HepG2 (cell line): Measurements from ENCODE around the gene RAB6A. TPM values are rescaled to one million over a fixed set of nuclear protein-coding genes. Genes with fewer than 3 reads are reported as not detected.
A peak's percentile ranks its signal among the peaks of the same experiment; 100 is the strongest.

Experiments used
- BATF2 ChIP-seq: sonication (generic); formaldehyde crosslinking; IDR thresholded peaks from 2 replicates; pipeline ENCODE4 v1.8.0; 2022; ENCODE audit warnings: mild to moderate bottlenecking, missing genetic modification reagents, moderate library complexity
- BCL3 ChIP-seq: sonication (generic); formaldehyde crosslinking; IDR thresholded peaks from 2 replicates; pipeline ENCODE4 v1.5.1; 2020; ENCODE audit warnings: mild to moderate bottlenecking, missing genetic modification reagents, moderate library complexity
- DR1 ChIP-seq: sonication (generic); formaldehyde crosslinking; IDR thresholded peaks from 2 replicates; pipeline ENCODE4 v1.8.0; 2021; ENCODE audit warnings: mild to moderate bottlenecking, missing genetic modification reagents, inconsistent platforms
- HHEX ChIP-seq: IDR thresholded peaks from 2 replicates; pipeline ENCODE4 v1.6.1; 2016; ENCODE audit warnings: control low read depth
- HNF1B ChIP-seq: sonication (generic); formaldehyde crosslinking; IDR thresholded peaks from 2 replicates; pipeline ENCODE4 v1.5.1; 2020; ENCODE audit warnings: mild to moderate bottlenecking, moderate library complexity, missing genetic modification reagents
- KAT2B ChIP-seq: fragments of 150-350 bp; IDR thresholded peaks from 2 replicates; pipeline ENCODE4 v1.6.1; 2014; ENCODE audit warnings: low read depth, low read length, borderline replicate concordance
- RARG ChIP-seq: sonication (generic); formaldehyde crosslinking; IDR thresholded peaks from 2 replicates; pipeline ENCODE4 v1.4.0; 2020; ENCODE audit warnings: low read depth, mild to moderate bottlenecking, missing genetic modification reagents
- RELA ChIP-seq: sonication (generic); formaldehyde crosslinking; IDR thresholded peaks from 2 replicates; pipeline ENCODE4 v1.4.0; 2020; ENCODE audit warnings: missing genetic modification reagents
- REST ChIP-seq, 2 experiments: IDR thresholded peaks; 2 replicates each; pipeline ENCODE4 v1.6.1; 2011 to 2012; ENCODE audit warnings: low read length in 2 of 2, borderline replicate concordance in 1 of 2, low read depth in 1 of 2, mild to moderate bottlenecking in 1 of 2, moderate library complexity in 1 of 2
- TFE3 ChIP-seq: IDR thresholded peaks from 2 replicates; pipeline ENCODE4 v1.6.1; 2016
- ZNF557 ChIP-seq: sonication (generic); formaldehyde crosslinking; IDR thresholded peaks from 2 replicates; pipeline ENCODE4 v1.4.0; 2020; ENCODE audit warnings: missing genetic modification reagents
- ZNF775 ChIP-seq: sonication (generic); formaldehyde crosslinking; IDR thresholded peaks from 2 replicates; pipeline ENCODE4 v1.4.0; 2020; ENCODE audit warnings: missing genetic modification reagents, mild to moderate bottlenecking, moderate library complexity, borderline replicate concordance
- polyA plus RNA-seq, 8 experiments: library from polyadenylated mRNA; depleted of rRNA in 3 of 8; stranded (reverse) in 7 of 8; unstranded in 1 of 8; fragments of >200 nt; fragmentation: Illumina TruSeq in 4 of 8; extraction: Trizol in 4 of 8; gene quantifications; 2 replicates each; pipeline versions ENCODE4 v1.2.1 to v1.2.3, GENCODE V29; 2011 to 2016; ENCODE audit warnings: low read depth in 4 of 8, missing spikeins in 1 of 8, mixed read lengths in 1 of 8; ENCODE audit not compliant: insufficient read depth in 1 of 8
- total RNA-seq, 5 experiments: library from RNA; depleted of rRNA; stranded (reverse); fragments of >200 nt; fragmentation: Illumina TruSeq; extraction: Trizol; gene quantifications; 2 replicates each; pipeline ENCODE4 v1.2.3, GENCODE V29; 2016; ENCODE audit warnings: low read depth in 1 of 5
- TF ChIP-seq, protein P1 (sequence below): sonication (generic); formaldehyde crosslinking; IDR thresholded peaks from 2 replicates; pipeline ENCODE4 v1.4.0; 2020; ENCODE audit warnings: missing genetic modification reagents
- TF ChIP-seq, protein P2 (sequence below): sonication (generic); formaldehyde crosslinking; conservative IDR thresholded peaks from 2 replicates; pipeline ENCODE4 v1.5.0; 2020; ENCODE audit warnings: missing genetic modification reagents

RAB6A gene
- total and polyA plus RNA-seq, 2 of the 13 experiments (the other 11 are each of a cell fraction or from before 2014, with no cell fraction given): 74.3 to 121 TPM

DNA sequence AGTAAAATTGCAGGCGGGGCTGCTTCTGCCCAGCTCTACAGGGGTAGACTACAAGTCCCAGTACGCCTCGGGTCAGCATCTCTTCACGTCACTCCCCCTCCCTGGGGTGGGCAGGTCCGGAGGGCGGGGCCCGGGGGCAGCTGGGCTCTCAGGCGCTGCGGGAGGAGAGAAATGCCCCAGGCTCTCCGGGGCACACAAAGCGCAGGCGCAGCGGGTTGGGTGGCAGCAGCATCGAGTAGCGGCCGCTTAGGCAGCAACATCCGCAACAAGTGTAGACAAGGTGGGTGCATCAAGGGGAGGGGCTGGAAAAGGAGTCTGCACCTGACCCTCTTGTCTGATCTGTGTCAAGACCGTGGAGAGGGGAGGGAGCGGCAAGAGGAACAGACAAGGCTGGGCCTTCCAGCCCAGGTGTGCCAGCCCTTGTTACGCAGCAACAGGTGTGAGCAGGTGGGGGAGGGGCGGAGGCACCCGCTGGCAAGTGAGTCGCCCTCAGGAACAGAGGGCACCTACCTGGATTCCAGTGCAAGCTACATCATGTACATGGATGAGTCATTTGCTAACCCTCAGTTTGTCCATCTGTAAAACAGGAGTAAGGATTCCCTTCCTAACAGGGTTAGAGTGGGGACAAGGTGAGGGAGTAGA, 113.3 kb downstream of the RAB6A start (continued):
- TF ChIP-seq, protein P1, sequence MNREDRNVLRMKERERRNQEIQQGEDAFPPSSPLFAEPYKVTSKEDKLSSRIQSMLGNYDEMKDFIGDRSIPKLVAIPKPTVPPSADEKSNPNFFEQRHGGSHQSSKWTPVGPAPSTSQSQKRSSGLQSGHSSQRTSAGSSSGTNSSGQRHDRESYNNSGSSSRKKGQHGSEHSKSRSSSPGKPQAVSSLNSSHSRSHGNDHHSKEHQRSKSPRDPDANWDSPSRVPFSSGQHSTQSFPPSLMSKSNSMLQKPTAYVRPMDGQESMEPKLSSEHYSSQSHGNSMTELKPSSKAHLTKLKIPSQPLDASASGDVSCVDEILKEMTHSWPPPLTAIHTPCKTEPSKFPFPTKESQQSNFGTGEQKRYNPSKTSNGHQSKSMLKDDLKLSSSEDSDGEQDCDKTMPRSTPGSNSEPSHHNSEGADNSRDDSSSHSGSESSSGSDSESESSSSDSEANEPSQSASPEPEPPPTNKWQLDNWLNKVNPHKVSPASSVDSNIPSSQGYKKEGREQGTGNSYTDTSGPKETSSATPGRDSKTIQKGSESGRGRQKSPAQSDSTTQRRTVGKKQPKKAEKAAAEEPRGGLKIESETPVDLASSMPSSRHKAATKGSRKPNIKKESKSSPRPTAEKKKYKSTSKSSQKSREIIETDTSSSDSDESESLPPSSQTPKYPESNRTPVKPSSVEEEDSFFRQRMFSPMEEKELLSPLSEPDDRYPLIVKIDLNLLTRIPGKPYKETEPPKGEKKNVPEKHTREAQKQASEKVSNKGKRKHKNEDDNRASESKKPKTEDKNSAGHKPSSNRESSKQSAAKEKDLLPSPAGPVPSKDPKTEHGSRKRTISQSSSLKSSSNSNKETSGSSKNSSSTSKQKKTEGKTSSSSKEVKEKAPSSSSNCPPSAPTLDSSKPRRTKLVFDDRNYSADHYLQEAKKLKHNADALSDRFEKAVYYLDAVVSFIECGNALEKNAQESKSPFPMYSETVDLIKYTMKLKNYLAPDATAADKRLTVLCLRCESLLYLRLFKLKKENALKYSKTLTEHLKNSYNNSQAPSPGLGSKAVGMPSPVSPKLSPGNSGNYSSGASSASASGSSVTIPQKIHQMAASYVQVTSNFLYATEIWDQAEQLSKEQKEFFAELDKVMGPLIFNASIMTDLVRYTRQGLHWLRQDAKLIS (CRISPR knock-in tag): no peak
- no peak for TF ChIP-seq RELA
- TF ChIP-seq TFE3: no peak
- no peak for TF ChIP-seq HNF1B (CRISPR knock-in tag)
- no peak for TF ChIP-seq REST (IDR thresholded peaks at IDR 0.05; ENCODE audit: borderline replicate concordance in 1 of 2, low read depth in 1 of 2, low read length in 2 of 2)
- TF ChIP-seq, protein P2, sequence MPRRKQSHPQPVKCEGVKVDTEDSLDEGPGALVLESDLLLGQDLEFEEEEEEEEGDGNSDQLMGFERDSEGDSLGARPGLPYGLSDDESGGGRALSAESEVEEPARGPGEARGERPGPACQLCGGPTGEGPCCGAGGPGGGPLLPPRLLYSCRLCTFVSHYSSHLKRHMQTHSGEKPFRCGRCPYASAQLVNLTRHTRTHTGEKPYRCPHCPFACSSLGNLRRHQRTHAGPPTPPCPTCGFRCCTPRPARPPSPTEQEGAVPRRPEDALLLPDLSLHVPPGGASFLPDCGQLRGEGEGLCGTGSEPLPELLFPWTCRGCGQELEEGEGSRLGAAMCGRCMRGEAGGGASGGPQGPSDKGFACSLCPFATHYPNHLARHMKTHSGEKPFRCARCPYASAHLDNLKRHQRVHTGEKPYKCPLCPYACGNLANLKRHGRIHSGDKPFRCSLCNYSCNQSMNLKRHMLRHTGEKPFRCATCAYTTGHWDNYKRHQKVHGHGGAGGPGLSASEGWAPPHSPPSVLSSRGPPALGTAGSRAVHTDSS (CRISPR knock-in tag): no peak
- no peak for TF ChIP-seq HHEX
- TF ChIP-seq RARG: no peak
- TF ChIP-seq BCL3 (CRISPR knock-in tag): no peak
- TF ChIP-seq DR1 (CRISPR knock-in tag): 0 out of 2 replicates have a peak, but pooled peaks have one; percentile 27
- no peak for TF ChIP-seq BATF2 (CRISPR knock-in tag)
- TF ChIP-seq KAT2B: no peak
- TF ChIP-seq ZNF775 (CRISPR knock-in tag): no peak
- TF ChIP-seq ZNF557 (CRISPR knock-in tag): no peak
